GM19468 (cell line): Measurements from ENCODE around the gene PYGM.

Experiments
- ATAC-seq: cut with Tn5 transposase; IDR thresholded peaks from one replicate; pipeline ENCODE4 v1.9.1; 2021; ENCODE audit warnings: mild to moderate bottlenecking, moderate library complexity, moderate number of reproducible peaks; ENCODE audit not compliant: unreplicated experiment; ENCODE audit errors: extremely low read depth

Gene PYGM

DNA sequence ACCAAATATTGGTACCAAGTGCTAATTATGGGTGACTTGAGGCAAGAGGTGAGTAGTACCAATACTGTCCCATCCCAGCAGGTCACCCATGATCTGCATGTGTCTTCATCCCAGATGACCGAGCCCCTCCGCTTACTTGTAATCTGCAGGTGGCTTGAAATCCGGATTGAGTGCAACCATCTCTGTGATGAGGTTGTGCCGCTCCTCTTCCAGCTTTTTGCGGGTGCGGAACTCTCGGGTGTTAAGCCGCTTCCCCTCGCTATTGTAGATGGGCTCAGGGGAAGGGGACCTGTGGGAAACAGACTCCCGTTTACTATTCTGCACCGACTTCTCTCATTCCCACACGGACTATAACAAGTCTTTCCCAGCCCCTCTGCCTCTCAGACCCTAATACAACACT, 10.3 kb upstream of the PYGM start:
- no peak for ATAC-seq

DNA sequence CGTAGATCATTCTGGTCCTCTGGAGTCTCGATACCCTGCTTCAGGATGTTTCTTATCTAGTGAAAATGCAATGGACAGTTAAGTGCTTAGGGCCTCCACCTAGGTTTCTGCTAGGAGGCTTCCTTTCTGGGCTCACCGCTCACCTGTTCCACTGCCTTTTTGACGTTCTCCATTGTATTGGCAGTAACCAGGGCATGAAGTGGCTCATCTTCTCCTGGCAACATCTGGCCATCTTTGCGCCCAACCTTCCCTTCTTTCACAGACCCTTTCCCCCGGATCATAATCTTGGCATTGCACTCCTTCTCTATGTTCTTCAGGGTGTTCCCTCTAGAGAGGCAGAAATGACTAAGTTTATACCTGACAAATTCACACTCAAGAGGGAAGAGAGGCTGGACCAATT, 9.5 kb upstream of the PYGM start:
- ATAC-seq = no peak

DNA sequence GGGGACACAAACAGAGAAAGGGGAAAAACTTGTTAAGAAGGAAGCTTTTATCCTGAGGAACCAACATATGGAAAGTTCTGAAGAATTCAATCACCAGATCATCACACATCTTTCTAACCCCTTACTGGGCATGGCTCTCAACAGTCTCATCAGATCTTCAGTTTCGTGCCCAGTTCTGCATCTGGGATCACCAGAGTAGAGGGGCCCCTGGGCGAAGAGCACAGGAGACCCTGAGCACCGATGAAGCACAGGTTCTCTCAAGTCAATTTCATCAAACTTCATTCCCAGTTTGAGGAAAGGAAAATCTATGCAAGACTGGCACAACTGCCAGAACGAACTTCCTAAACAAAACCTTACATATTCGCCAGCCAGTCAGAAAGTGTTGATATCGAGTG, 8.5 kb upstream of the PYGM start:
- no peak for ATAC-seq

DNA sequence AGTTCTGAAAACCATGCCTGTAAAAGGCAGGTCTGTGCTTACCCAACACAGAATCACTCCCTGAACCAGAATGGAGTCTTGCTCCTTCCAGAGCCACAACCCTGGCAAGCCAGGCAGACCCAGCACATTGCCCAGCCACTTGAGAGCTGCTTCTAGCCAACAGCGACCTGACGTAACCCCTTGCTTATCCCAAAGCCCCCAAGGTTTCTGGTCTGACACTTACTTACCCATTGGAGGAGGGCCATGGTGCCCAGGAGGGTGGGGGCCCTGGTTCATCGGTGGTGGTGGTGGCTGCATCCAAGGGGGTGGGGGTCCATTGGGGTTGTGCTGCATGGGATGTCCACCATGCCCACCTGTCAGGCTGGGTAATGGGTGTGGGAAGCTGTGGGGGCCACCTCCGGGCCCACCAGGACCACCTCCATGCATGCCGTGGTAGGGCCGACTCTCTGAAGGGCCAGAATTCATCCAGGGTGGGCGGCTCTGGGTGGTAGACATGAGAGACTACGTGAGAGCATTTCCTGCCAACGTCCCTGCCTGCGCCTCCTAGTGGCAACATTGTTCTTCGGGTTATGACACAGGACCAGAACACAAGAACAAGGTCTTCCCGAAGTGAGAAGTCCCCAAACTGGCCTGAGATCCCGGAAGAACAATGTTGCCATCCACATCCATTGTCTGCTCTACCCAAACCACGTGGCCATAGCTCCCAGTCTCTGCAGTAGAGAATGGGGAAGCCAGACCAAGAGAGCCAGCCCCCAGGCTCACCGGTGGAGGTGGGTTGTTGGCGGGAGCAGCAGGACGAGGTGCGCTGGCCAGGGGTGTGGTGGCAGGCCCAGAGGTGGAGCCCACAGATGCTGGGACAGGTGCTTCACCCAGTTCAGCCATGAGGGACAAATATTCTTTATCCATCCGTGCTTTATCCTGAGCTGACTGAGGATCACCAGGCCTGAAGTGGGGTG, 7.8 kb upstream of the PYGM start:
- no peak for ATAC-seq

DNA sequence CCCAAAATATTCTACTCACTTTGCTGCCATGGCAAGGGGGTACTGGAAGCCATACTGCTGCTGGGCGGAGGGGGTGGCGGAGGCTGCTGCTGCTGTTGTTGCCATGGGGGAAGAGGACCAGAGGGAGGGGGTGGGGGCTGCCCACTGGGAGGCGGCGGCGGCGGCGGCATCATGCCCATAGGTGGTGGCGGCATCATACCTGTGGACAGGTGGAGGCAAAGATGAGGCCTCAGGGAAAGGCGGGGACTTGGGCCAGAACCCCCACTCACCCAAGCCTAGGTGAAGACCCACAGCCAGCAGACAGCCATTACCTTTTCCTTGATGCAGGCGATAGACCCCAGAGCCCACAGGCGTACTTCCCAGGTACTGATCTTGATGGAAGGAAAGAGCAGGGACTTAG, 7.1 kb upstream of the PYGM start:
- ATAC-seq = no peak

GRCh38 chr11:64765851-64766665, 6.3 kb upstream of the PYGM start:
- ATAC-seq = no peak

GRCh38 chr11:64765291-64765850, 5.6 kb upstream of the PYGM start:
- ATAC-seq = no peak

- ATAC-seq = no peak
Observed at GRCh38 chr11:64764753-64765152, 5.0 kb upstream of the PYGM start.

- ATAC-seq = no peak
Observed at GRCh38 chr11:64764040-64764611, 4.4 kb upstream of the PYGM start.

DNA sequence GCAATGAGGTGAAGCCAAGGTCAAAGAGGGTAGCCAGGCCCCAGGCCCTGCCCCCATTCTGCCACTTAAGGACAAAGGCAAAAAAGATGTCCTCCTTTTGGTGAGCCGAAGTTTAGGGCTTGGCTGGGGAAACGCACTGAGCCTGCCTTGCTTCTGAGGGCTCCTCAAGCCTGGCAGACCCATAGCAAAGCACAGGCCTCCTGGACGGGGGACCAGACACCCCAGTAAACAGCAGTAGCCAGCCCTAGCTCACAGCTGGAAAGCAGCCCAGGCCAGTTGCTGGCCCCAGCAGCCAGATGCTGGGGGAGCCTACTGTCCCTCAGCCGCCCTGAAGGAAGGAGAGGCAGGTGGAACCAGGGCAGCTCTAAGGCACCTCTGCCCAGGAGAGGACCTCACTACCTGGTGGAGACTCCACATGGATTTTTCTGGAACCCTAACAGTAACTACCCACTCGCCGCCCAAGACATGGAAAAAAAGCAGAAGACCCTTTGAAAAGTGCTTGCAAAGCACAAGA, 3.8 kb upstream of the PYGM start:
- no peak for ATAC-seq

GRCh38 chr11:64762674-64763525, 3.1 kb upstream of the PYGM start:
- no peak for ATAC-seq

- no peak for ATAC-seq
Observed at GRCh38 chr11:64762277-64762673, 2.5 kb upstream of the PYGM start.

GRCh38 chr11:64760759-64761420, 1.1 kb upstream of the PYGM start:
- ATAC-seq = no peak

- ATAC-seq = no peak
Observed at GRCh38 chr11:64759131-64759721, 548 bp downstream of the PYGM start.

DNA sequence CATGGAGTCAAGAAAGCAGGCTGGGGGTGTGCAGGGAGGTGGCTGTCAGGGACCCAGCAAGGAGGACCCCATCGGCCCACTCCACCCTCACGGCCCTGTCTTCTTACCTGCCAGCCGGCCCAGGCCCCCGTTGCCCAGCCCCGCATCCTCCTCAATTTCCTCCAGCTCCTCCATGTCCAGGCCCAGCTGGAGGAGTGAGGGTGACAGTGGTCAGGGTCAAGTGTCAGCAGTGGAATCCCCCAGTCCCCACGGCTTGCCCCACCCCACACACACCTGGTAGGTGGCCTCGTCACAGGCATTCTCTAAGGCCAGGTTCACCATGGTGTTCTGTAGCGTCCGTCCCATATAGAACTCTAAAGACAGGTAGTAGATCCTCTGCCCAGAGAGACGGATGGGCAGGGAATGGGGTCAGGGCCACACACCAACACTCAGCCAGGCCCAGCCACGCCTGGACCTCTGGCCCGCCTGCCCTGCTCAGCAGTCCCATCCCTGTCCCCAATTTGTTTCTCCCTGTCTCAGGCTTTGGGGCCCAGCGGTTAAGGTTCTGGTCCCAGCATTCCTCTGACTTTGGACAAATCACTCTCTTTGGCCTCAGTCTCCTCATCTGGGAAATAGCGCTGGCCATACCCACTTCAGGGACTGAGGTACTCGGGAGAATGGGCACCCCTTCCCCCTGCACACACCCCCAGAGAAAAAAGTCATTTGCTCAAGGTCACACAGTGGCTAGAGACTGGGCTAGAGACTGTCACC, 1.3 kb downstream of the PYGM start:
- ATAC-seq = no peak

DNA sequence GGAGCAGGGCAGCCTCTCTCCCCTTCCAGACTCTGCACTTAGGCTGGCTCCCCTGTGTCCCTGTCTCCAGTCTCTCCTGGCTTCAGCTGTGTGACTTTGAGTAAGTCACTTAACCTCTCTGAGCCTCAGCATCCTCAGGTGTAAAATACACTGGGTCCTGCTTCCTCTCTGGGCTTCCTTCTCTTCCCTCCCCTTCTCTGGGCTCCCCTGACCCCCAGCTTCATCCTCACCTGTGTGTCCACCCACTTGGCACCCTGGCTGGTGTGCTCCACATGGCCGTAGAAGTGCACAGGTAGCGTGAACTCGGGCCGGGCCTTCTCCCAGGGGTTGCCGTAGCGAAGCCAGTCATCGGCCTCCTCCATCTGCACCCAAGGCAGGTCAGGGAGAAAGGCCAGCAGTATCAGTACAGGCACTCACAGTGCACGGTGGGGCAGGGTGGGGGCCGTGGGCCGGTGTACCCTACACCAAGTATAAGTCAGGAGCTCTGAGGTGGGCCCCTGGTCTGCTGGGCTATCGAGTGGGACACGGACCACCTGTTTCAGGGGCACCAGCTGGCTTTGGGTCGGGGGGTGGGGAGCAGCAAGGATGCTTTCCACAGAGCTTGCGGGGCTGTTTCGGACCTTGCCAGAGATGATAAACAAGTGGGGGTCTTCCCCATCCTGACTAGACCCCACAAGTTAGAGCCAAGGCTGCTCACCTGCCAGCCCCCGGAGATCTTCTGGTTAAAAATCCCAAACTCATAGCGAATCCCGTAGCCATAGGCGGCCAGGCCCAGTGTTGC, 2.0 kb downstream of the PYGM start:
- no peak for ATAC-seq

- ATAC-seq = no peak
Observed at GRCh38 chr11:64755681-64756361, 4.0 kb downstream of the PYGM start.
